HL-60 (cell line): ENCODE measurements around the gene TOR1A.
A peak's percentile ranks its signal among the peaks of the same experiment; 100 is the strongest.

Source experiments
- DNase-seq, 2 experiments: peaks; one replicate each; pipeline ENCODE4 v3.0.0-alpha.2; 2010 to 2020; ENCODE audit warnings: low read depth in 1 of 2, low spot score in 1 of 2
- H3K27ac ChIP-seq: fragments of 250-450 bp; sonication (Bioruptor Pico); replicated peaks from 2 replicates; pipeline ENCODE4 v1.5.1; 2020; ENCODE audit warnings: mild to moderate bottlenecking, moderate library complexity
- H3K27me3 ChIP-seq: fragments of 250-450 bp; sonication (Bioruptor Pico); 2 replicates; pipeline ENCODE4 v1.5.1; 2021; ENCODE audit warnings: mild to moderate bottlenecking, moderate library complexity; ENCODE audit not compliant: insufficient read depth, poor library complexity, severe bottlenecking
- H3K4me3 ChIP-seq: replicated peaks from 2 replicates; pipeline ENCODE4 v1.5.1; 2011; ENCODE audit warnings: mild to moderate bottlenecking, control low read depth, low read length; ENCODE audit not compliant: insufficient read depth
- CTCF ChIP-seq: IDR thresholded peaks from one replicate; pipeline ENCODE4 v1.5.1; 2011; ENCODE audit warnings: low read length, control low read depth, inconsistent platforms; ENCODE audit not compliant: insufficient read depth
- GABPA ChIP-seq: IDR thresholded peaks from 2 replicates; pipeline ENCODE4 v1.6.1; 2012; ENCODE audit warnings: low read depth
- POLR2AphosphoS5 ChIP-seq: IDR thresholded peaks from 2 replicates; pipeline ENCODE4 v1.6.1; 2012; ENCODE audit warnings: low read depth
- SPI1 ChIP-seq: IDR thresholded peaks from 2 replicates; pipeline ENCODE4 v1.6.1; 2012; ENCODE audit warnings: low read depth, mild to moderate bottlenecking, borderline replicate concordance
- TF ChIP-seq, protein P1 (sequence below): IDR thresholded peaks from 2 replicates; pipeline ENCODE4 v1.6.1; 2012; ENCODE audit warnings: low read depth; ENCODE audit not compliant: insufficient replicate concordance

Gene TOR1A

DNA sequence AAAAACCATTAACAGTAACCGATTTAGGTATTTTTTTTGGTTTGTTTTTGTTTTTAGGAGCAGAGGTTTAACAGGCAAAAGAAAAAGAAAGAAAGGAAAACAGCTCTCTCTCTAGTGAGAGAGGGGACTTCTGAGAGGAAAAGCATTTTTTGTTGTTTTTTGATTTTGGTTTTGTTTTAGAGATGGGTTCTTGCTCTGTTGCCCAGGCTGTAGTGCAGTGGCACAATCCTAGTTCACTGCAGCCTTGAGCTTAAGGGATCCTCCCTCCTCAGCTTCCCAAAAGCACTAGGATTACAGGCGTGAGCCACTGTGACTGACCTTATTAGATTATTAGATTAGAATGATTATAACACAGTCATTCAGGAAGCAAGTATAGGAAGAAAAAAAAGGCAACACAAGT lies 21.4 kb upstream of the TOR1A start:
- DNase-seq: no peak
- Histone ChIP-seq H3K4me3 (no peak overlapping the region), H3K27me3 (no peaks in the 10 kb centered on the region), H3K27ac (peak overlapping the region; percentile 17)
- TF ChIP-seq, protein P1, sequence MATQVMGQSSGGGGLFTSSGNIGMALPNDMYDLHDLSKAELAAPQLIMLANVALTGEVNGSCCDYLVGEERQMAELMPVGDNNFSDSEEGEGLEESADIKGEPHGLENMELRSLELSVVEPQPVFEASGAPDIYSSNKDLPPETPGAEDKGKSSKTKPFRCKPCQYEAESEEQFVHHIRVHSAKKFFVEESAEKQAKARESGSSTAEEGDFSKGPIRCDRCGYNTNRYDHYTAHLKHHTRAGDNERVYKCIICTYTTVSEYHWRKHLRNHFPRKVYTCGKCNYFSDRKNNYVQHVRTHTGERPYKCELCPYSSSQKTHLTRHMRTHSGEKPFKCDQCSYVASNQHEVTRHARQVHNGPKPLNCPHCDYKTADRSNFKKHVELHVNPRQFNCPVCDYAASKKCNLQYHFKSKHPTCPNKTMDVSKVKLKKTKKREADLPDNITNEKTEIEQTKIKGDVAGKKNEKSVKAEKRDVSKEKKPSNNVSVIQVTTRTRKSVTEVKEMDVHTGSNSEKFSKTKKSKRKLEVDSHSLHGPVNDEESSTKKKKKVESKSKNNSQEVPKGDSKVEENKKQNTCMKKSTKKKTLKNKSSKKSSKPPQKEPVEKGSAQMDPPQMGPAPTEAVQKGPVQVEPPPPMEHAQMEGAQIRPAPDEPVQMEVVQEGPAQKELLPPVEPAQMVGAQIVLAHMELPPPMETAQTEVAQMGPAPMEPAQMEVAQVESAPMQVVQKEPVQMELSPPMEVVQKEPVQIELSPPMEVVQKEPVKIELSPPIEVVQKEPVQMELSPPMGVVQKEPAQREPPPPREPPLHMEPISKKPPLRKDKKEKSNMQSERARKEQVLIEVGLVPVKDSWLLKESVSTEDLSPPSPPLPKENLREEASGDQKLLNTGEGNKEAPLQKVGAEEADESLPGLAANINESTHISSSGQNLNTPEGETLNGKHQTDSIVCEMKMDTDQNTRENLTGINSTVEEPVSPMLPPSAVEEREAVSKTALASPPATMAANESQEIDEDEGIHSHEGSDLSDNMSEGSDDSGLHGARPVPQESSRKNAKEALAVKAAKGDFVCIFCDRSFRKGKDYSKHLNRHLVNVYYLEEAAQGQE: no peak
- no peak for TF ChIP-seq SPI1
- TF ChIP-seq GABPA: no peak
- TF ChIP-seq POLR2AphosphoS5: no peak
- TF ChIP-seq CTCF: no peak

DNA sequence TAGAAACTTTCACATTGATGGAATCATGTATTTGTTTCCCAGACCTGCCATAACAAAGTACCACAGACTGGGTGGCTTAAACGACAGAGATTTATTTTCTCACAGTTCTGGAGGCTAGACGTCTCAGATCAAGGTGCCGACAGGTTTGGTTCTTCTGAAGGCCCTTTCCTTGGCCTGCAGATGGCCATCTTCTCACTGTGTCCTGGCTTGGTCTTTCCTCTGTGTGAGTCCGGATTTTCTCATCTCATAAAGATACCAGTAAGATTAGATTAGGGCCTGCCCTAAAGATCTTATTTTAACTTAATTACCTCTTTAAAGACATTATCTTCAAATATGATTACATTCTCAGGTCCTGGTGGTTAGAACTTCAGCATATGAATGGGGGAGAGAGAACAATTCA lies 17.1 kb upstream of the TOR1A start:
- DNase-seq: no peak
- TF ChIP-seq GABPA: no peak
- no peak for TF ChIP-seq SPI1
- TF ChIP-seq, protein P1: no peak
- no peak for TF ChIP-seq POLR2AphosphoS5
- TF ChIP-seq CTCF: no peak
- Histone ChIP-seq H3K4me3 (no peak overlapping the region), H3K27me3 (no peaks in the 10 kb centered on the region), H3K27ac (no peak overlapping the region)

GRCh38 chr9:129840034-129840433 lies 16.1 kb upstream of the TOR1A start:
- Histone ChIP-seq H3K27ac (no peak overlapping the region), H3K27me3 (no peaks in the 10 kb centered on the region)

More at GRCh38 chr9:129840034-129840433, 16.1 kb upstream of the TOR1A start:
- DNase-seq: no peak
- no peak overlapping the region for H3K4me3 ChIP-seq
- TF ChIP-seq CTCF (no peak), SPI1 (no peak), POLR2AphosphoS5 (no peak), GABPA (no peak)
- TF ChIP-seq, protein P1: no peak
